ENCODE data around the gene C5orf63. TPM values are rescaled to one million over a fixed set of nuclear protein-coding genes. Genes with fewer than 3 reads are reported as not detected.

C5orf63 gene
- total and polyA plus RNA-seq, 10 of the 15 experiments (the other 5 are each of a cell fraction or from before 2014, with no cell fraction given): 8.7 to 54.3 (median 11.9) TPM

DNA sequence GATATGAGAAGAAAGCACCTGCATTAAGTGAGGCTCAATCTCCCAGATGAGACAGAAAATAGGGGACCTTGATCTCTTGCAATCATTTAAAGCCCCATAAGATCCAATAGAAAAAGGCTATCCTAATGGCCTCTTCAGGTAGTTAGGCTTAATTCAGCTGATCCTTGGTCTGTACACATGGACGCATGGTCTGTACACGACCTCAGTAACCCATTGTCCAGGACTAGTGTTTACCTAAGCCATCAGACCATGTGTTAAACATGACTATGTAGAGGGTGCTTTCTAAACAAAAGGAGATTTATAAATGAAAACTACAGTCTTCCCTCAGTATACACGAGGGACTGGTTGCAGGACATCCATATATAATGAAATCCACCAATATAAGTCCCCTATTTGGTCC, 50.5 kb downstream of the C5orf63 start:
- Histone ChIP-seq H3K4me2 (ENCODE audit: control insufficient read depth, insufficient read depth) (no peak overlapping the region), H3K27ac (ENCODE audit: control insufficient read depth, insufficient read depth) (no peak overlapping the region), H3K9me3 (replicated peaks; ENCODE audit: control insufficient read depth, insufficient read depth, low read length) (no peaks in the 10 kb centered on the region), H2AFZ (ENCODE audit: control insufficient read depth, low read depth, low read length) (no peak overlapping the region), H3K4me1 (ENCODE audit: control insufficient read depth, insufficient read depth, low read length) (no peaks in the 10 kb centered on the region), H4K20me1 (ENCODE audit: control insufficient read depth, insufficient read depth) (no peaks in the 10 kb centered on the region), H3K36me3 (ENCODE audit: control insufficient read depth in 2 of 2, insufficient read depth in 2 of 2, low read length in 1 of 2) (no peaks in the 10 kb centered on the region), H3K27me3 (replicated peaks in 1 of 2; ENCODE audit: control insufficient read depth in 2 of 2, insufficient read depth in 2 of 2, low read length in 1 of 2) (no peaks in the 10 kb centered on the region), H3K4me3 (no peak overlapping the region), H3K9ac (ENCODE audit: control insufficient read depth, insufficient read depth, low read length) (no peak overlapping the region), H3K79me2 (ENCODE audit: control insufficient read depth, insufficient read depth, low read length) (no peaks in the 10 kb centered on the region)
- DNase-seq (ENCODE audit: low read depth, low spot score): no peak
- BruUV-seq (replicated peaks): no TSS peak
- ChIA-PET RAD21 (ENCODE audit: unreplicated experiment) (interaction anchor here (1.3 to 2.3 kb wide), 3 partner anchors 10 to 51 kb away, joined by 3 to 7 read pairs (median 5); no protein-coding TSS in a partner anchor), SMC1A (ENCODE audit: uncharacterized antibody, unreplicated experiment) (interaction anchor here (0.6 to 8.0 kb wide), 3 partner anchors 16 to 48 kb away, joined by 3 to 68 read pairs (median 5); no protein-coding TSS in a partner anchor), POLR2A (interaction anchor here (1.2 to 7.5 kb wide), 2 partner anchors 10 to 55 kb away, joined by 3 to 114 read pairs; no protein-coding TSS in a partner anchor), CTCF (interaction anchor here (5.0 kb wide), 1 partner anchor 11 kb away, joined by 25 read pairs; no protein-coding TSS in a partner anchor)
- in situ Hi-C loops (cut with MboI) (no loop called here), intact Hi-C loops (cut with micrococcal nuclease; ENCODE audit: unreplicated experiment) (loop anchor here (10.0 kb wide), 1 partner anchor 178 kb away; no protein-coding TSS in a partner anchor)
- no peak for ATAC-seq
- no peak for FAIRE-seq
- WGBS (ENCODE audit: insufficient coverage, insufficient replicate concordance, low lambda C conversion rate, missing lambda C conversion rate): 92% methylated on average over 3 of the region's 3 CpGs
- TF ChIP-seq CTCF (IDR thresholded peaks at IDR 0.05 in 2 of 3, conservative IDR thresholded peaks at IDR 0.05 in 1 of 3; ENCODE audit: control insufficient read depth in 2 of 3, extremely low read depth in 1 of 3, insufficient read depth in 1 of 3, low read depth in 3 of 3, low read length in 3 of 3) (no peak), TAF1 (IDR thresholded peaks at IDR 0.05; ENCODE audit: borderline replicate concordance, low read depth, low read length) (no peak), ZNF217 (IDR thresholded peaks at IDR 0.05) (no peak), ATF7 (IDR thresholded peaks at IDR 0.05; ENCODE audit: low read depth) (no peak), RAD21 (IDR thresholded peaks at IDR 0.05; ENCODE audit: insufficient read depth, low read depth, low read length) (no peak), NBN (IDR thresholded peaks at IDR 0.05) (no peak), POU2F2 (IDR thresholded peaks at IDR 0.05; ENCODE audit: borderline replicate concordance, low read depth, low read length) (no peak), YY1 (IDR thresholded peaks at IDR 0.05; ENCODE audit: low read depth, low read length) (no peak), ZNF687 (IDR thresholded peaks at IDR 0.05) (no peak), FOXK2 (IDR thresholded peaks at IDR 0.05) (no peak)
- TF ChIP-seq, protein P1, sequence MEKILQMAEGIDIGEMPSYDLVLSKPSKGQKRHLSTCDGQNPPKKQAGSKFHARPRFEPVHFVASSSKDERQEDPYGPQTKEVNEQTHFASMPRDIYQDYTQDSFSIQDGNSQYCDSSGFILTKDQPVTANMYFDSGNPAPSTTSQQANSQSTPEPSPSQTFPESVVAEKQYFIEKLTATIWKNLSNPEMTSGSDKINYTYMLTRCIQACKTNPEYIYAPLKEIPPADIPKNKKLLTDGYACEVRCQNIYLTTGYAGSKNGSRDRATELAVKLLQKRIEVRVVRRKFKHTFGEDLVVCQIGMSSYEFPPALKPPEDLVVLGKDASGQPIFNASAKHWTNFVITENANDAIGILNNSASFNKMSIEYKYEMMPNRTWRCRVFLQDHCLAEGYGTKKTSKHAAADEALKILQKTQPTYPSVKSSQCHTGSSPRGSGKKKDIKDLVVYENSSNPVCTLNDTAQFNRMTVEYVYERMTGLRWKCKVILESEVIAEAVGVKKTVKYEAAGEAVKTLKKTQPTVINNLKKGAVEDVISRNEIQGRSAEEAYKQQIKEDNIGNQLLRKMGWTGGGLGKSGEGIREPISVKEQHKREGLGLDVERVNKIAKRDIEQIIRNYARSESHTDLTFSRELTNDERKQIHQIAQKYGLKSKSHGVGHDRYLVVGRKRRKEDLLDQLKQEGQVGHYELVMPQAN (conservative IDR thresholded peaks at IDR 0.05): no peak
- TF ChIP-seq, protein P2, sequence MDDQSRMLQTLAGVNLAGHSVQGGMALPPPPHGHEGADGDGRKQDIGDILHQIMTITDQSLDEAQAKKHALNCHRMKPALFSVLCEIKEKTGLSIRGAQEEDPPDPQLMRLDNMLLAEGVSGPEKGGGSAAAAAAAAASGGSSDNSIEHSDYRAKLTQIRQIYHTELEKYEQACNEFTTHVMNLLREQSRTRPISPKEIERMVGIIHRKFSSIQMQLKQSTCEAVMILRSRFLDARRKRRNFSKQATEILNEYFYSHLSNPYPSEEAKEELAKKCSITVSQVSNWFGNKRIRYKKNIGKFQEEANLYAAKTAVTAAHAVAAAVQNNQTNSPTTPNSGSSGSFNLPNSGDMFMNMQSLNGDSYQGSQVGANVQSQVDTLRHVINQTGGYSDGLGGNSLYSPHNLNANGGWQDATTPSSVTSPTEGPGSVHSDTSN (IDR thresholded peaks at IDR 0.05; ENCODE audit: insufficient replicate concordance, low read depth, low read length): no peak

Data from GM12878 (cell line).